Measurements from ENCODE around the gene STK31.

- TF ChIP-seq EP300 (IDR thresholded peaks at IDR 0.05) = no peak
- no peak for TF ChIP-seq POLR2AphosphoS5 (IDR thresholded peaks at IDR 0.05)
Measured at GRCh38 chr7:23743226-23743625, 33.2 kb downstream of the STK31 start.
